ENCODE results near the gene GINS3.

- TF ChIP-seq POLR2A (IDR thresholded peaks at IDR 0.05; ENCODE audit: low read depth, low read length) (no peak), TAF1 (IDR thresholded peaks at IDR 0.05; ENCODE audit: low read depth, low read length) (no peak), POLR2AphosphoS5 (IDR thresholded peaks at IDR 0.05; ENCODE audit: low read depth, low read length) (no peak), SPI1 (IDR thresholded peaks at IDR 0.05; ENCODE audit: low read depth, low read length) (no peak), POU2F2 (IDR thresholded peaks at IDR 0.05; ENCODE audit: low read depth, low read length) (no peak)
Observed at GRCh38 chr16:58348986-58349385, 43.3 kb upstream of the GINS3 start.

Data from GM12891 (cell line).